HG03095 (cell line): Measurements from ENCODE around the gene MUC5AC.

ENCODE experiments used
- ATAC-seq: cut with Tn5 transposase; IDR thresholded peaks from one replicate; pipeline ENCODE4 v1.9.1; 2021; ENCODE audit warnings: moderate library complexity; ENCODE audit not compliant: unreplicated experiment

MUC5AC gene

DNA sequence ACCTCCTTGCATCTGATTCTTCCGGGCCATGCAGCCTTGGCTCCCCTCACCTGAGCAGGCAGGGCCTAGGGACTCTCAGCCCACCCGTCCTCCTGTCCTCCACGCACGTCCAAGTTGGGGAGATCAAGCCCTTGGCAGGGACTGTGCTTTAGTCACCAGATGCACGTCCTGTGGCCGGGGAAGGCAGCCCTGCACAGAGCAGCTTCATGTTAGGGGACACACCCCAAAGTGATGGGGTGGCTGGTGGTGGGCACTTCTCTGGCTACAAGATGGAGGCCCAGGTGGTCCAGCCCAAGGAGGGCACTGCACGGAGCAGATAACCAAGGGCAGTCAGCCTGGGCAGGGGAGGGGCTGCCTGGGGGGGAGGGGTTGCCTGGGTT lies 66.3 kb downstream of the MUC5AC start:
- ATAC-seq = no peak

DNA sequence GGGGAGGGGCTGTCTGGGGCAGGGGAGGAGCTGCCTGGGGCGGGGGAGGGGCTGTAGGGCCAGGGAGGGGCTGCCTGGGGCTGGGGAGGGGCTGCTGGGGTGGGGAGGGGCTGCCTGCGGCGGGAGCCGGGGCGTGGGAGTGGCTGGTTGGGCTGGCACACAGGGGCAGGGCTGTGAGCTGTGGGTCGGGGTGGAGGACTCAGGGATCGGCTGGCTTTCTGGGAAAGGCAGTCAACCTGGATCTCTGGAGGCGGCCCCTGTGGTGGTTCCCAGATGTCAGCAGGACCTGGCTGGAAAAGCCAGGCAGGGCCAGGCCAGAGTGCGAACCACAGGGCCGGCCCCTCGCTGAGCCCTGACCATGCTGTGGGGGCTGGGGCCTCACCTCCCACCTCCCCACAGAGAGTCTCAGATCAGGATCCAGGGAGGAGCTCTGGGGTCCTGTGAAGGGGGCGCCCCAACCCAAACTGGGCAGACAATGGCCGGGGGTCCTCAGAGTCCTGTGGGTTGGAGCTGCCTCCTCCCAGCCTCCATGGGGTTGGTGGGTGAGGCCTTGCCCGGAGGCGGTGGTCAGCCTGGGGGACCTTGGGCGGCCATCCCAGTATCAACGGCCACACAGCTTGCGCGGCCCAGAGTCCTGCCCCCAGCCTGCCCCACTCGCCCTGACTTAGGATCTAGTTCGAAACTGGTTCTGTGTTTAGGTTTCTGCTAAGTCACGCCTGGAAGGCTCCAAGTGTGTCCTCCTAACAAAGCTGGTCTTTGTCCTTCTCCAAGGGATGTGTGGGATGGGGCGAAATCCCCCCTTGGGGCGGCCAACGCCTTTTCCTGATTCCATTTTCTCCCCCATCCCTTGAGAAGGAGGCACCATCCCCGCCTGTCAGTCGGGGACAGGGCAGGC lies 67.0 kb downstream of the MUC5AC start:
- no peak for ATAC-seq

DNA sequence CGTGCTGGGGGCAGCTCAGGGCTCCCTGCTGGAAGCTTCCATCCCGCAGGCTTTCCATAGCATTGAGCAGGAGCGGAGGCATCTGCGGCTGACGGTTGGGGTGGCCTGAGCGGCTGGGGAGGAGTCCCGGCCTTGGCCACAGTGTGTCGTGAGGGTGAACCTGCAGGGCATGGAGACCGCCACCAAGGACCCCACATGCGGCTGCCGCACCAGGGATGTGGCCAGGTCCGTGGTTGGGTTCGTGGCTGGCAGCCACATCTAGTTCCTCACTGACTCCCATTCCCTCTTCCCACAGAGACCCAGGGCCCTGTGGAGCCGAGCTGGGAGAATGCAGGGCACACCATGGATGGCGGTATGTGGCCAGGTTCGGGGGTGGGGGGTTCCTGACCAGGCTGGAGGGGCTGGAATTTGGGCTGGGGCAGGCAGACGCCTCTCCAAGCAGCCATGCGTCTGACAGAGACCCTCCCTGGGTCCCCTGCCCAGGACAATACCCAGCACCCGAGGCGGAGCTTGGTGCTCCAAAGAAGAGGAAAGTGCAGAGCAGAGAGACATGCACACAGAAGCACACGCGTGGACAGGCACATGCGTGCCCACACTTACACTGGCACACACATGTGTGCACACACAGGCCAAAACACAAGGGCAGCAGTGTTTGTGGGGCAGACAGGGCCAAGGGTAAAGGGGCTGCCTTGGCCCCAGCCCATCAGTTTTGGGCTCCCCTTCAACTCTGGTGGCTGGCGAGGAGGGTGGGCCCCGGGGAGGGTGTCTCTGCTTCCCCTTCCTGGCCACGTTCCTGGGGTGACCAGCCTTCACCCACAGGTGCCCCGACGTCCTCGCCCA lies 67.9 kb downstream of the MUC5AC start:
- no peak for ATAC-seq

DNA sequence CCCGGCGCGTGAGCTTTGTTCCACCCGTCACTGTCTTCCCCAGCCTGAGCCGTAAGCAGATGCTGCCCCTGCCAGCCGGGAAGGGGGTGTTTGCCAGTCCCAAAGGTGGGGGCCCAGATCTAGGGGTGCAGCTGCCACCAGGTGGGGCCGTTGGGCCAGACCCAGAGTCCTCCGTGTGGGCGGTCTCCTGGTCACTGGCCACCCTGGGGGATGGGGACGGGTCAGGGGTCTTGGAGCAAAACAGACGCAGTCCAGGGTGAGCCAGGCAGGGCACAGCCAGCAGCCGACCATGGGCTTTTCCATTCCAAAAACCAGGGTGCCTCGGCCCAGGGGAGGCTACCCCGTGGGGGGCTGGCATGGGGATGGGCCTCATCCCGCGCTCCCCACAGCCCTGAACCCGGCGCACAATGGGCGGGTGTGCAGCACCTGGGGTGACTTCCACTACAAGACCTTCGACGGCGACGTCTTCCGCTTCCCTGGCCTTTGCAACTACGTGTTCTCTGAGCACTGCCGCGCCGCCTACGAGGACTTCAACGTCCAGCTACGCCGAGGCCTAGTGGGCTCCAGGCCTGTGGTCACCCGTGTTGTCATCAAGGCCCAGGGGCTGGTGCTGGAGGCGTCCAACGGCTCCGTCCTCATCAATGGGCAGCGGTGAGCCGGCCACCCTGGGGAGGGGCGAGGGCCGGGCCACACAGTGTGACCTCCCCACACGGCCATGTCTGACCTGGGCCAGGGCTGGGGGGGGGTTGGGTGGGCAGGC lies 68.7 kb downstream of the MUC5AC start:
- ATAC-seq = no peak

DNA sequence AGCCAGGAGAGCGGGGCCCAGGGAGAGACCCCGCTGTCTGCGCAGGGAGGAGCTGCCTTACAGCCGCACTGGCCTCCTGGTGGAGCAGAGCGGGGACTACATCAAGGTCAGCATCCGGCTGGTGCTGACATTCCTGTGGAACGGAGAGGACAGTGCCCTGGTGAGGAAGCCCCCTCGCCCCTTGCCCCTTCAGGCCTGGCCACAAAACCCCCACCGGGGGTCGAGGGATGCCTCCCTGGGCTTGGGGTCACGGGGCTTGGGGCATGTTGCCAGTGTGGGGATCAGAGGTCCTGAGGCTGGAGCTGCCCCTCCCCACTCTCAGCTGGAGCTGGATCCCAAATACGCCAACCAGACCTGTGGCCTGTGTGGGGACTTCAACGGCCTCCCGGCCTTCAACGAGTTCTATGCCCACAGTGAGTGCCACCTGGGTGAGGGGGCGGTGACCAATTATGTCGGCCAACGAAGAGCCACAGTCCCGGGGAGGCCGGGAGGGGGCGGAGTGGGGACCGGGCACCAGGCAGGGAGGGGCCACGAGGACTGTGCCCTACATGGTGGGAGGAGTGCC lies 69.3 kb downstream of the MUC5AC start:
- no peak for ATAC-seq

DNA sequence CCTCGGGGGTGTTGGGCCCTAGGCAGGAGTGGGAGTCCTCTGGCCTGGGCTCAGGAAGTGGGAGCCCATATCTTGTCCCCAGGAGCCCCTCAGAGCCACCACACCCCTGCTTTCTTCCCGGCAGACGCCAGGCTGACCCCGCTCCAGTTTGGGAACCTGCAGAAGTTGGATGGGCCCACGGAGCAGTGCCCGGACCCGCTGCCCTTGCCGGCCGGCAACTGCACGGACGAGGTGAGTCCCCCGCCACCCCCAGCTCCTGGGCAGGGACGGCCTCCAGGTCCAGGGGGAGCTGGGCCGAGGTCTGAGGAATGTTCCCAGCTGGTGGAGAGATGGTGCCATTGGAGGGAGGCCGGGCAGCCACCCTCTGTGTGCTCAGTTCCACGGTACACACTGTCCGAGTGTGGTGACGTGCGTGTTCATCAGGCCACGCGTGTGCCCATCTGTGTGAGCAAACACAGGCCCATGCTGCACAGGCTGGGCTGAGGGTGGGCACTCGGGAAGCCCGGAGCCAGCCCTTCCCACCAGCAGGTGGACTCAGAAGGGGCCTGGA lies 69.9 kb downstream of the MUC5AC start:
- no peak for ATAC-seq

DNA sequence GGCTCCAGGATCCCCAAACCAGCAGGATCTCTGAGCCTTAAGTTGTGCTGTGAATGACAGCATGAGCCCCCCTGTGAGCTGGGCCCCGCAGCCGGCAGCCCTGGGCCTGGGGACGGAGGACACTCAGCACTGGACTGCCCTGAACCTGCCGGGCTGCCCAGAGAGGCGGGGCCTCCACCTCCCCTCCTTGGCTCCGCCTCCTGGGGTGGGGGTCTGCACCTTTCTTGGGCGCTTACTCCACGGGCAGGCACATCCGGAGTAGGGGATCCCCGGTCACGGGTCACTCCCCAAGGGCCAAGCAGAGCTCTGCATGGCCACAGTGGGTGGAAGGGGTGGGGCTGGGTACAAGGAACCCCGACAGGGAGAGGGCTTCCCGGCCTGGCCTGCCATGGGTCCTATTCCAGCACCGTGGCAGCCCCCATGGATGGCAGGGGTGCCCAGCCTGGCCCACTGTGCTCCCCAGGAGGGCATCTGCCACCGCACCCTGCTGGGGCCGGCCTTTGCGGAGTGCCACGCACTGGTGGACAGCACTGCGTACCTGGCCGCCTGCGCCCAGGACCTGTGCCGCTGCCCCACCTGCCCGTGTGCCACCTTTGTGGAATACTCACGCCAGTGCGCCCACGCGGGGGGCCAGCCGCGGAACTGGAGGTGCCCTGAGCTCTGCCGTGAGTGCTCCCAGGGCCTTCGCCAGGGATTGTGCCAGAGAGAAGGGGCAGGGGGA lies 70.5 kb downstream of the MUC5AC start:
- ATAC-seq = no peak

DNA sequence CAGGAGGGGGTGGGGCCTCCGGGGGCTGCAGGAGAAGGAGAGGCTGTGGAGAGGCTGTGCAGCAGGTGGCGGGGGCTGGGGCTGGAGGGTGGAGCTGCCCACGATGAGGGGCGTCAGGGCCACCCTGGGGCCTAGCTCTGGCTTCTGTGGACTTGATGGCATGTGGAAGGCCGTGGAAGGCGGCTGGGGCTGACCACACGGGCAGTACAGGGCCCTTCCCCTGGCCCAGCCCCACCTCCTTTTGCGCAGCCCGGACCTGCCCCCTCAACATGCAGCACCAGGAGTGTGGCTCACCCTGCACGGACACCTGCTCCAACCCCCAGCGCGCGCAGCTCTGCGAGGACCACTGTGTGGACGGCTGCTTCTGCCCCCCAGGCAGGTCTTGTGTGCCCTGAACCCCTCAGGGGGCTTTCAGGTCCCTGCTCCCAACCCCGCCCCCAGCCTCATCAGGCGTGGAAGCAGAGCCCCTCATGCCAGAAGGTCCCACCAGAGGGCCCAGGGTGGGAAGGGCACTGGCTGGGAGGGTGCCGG lies 71.2 kb downstream of the MUC5AC start:
- no peak for ATAC-seq

DNA sequence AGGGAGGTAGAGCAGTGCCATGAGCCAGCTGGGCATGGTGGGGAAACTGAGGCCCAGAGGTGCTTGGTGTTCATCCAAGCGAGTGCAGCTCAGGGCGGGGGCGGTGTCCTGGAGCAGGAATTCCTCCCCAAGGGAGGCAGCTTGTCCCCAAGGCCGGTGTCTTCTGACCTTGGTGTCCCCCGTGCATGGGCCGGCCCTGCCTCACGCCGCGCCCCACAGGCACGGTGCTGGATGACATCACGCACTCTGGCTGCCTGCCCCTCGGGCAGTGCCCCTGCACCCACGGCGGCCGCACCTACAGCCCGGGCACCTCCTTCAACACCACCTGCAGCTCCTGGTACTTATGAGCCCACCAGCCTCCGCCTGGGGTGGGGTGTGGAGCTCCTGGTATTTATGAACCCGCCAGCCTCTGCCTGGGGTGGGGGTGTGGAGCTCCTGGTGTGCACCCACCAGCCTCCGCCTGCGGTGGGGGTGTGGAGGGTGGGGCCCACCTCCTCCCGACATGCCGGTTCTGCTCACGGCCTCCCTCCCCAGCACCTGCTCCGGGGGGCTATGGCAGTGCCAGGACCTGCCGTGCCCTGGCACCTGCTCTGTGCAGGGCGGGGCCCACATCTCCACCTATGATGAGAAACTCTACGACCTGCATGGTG lies 71.8 kb downstream of the MUC5AC start:
- no peak for ATAC-seq

DNA sequence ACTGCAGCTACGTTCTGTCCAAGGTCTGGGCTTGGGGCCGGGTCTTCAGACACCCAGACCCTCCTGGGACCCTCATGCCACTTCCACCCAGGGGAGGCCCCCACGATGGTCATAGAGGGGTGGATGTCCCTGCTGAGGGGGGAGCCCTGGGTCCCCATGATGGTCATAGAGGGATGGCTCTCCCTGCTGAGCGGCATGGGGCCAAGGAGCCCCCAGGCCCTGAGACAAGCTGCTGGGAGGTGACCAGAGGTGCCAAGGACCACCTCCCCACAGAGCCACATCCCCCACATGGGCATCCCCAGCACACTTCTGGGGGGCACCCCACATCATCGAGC lies 72.3 kb downstream of the MUC5AC start:
- ATAC-seq = no peak

DNA sequence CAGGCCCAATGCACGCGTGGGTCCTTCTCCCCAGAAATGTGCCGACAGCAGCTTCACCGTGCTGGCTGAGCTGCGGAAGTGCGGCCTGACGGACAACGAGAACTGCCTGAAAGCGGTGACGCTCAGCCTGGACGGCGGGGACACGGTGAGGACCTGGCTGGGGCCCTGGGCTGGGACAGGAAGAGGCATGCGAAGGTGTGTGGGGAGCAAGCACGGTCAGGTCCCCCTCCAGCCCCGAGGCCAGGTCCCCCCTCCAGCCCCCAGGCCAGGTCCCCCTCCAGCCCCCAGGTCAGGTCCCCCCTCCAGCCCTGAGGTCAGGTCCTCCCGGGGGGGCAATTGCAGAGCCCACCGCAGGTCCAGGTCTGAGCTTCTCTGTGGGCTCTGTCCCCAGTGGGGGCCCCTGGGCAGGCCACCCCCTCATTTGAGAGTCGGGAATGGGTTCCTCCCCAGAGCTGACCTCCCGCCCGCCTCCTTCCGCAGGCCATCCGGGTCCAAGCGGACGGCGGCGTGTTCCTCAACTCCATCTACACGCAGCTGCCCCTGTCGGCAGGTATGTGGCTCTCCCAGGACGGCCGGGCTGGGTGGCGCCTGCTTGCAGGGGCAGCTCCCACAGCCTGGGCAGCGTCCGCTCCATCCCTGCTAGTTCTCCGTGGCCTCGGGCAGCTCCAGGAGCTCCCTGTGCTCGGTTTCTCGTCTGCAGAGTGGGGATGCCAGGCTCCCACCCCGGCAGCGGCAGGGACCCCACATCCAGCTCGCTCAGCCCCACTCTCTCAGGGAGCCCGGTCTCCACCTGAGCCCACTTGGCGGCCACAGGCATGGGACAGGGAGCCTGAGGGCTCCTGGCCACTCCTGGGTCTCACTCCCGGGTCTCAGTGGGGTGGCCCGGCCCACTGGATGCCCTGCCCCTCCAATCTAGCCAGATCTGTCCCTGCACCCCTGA lies 73.0 kb downstream of the MUC5AC start:
- ATAC-seq = no peak

DNA sequence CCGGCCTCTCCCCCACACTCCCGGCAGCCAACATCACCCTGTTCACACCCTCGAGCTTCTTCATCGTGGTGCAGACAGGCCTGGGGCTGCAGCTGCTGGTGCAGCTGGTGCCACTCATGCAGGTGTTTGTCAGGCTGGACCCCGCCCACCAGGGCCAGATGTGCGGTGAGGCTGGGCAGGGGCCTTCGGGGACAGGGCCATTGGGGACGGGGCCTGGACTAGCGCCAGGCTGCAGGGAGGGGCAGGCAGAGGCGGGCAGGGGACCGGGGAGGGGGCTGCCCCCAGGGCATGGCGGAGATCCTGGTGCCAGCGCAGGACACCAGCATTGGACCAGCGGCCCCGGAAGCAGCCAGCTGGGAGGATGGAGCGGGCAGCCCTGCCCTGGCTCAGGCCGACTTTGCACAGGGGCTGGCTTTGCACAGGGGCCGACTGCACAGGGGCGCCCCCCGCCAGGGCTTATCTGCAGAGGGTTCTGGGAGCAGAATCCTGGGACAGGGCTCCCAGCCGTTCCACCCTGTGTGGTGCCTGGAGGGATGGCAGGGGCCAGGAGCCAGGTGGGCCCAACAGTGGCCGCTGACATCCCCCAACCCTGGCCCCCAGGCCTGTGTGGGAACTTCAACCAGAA lies 73.8 kb downstream of the MUC5AC start:
- ATAC-seq = no peak

DNA sequence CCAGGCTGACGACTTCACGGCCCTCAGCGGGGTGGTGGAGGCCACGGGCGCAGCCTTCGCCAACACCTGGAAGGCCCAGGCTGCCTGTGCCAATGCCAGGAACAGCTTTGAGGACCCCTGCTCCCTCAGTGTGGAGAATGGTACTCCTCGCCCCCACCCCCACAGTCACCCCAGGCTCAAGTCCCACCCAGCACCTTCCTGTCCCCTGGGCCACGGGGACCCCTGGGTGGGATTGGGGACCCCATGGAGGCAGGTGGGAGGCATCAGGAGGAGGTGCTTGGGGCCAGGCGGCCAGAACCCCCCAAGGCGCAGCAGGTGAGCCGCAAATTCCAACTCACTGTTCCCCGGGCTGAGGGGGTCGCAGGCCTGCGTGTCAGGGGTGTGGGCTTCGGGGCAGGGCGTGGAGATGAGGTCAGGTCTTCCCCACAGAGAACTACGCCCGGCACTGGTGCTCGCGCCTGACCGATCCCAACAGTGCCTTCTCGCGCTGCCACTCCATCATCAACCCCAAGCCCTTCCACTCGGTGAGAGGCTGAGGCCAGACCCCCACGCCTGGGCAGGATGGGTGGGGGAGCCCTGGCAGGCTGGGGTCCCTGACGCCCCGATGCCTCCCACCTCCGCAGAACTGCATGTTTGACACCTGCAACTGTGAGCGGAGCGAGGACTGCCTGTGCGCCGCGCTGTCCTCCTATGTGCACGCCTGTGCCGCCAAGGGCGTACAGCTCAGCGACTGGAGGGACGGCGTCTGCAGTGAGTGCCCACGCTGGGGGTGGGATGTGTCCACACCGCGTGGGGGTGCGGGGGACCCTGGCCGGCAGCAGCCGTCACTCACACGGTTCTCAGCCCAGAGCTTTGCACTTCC lies 74.5 kb downstream of the MUC5AC start:
- ATAC-seq = no peak

DNA sequence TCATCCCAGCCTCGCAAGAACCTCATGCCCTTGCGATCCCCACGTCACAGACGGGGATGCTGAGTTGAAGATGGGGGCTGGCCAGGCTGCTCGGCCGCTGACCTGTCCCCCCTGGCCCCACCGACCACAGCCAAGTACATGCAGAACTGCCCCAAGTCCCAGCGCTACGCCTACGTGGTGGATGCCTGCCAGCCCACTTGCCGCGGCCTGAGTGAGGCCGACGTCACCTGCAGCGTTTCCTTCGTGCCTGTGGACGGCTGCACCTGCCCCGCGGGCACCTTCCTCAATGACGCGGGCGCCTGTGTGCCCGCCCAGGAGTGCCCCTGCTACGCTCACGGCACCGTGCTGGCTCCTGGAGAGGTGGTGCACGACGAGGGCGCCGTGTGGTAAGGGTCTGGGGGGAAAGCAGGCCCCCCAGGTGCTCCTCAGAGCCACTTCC lies 75.1 kb downstream of the MUC5AC start:
- ATAC-seq = no peak

DNA sequence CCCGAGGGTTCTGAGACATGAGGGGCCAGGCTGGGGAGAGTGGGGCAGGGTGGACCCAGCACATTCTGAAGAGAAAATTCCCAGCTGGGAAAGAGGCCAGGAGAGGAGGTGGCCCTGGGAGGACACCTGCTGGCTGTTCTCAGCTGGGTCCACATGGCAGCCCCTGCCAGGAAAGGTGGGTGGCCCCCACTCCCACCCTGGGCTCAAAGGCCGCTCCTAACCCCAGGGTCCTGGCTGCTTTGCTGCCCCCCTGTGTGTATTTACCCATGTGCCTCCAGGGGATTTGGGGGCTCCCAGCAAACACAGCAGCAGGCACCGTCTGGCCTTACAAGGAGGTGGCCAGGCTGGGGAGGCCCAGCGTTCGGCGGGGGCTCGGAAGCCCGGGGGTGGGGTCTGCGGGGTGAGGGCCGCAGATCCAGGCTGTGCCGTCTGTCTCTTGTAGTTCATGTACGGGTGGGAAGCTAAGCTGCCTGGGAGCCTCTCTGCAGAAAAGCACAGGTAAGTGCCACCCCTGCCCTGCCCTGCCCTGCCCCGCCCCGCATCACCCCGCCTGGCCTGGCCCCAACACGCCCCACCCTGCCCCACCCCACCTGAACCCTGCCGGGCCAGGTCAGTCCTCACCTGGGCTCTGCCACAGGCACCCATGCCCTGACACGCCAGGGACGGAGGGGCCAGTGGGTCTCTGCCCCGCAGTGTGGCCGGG lies 75.7 kb downstream of the MUC5AC start:
- ATAC-seq = no peak

DNA sequence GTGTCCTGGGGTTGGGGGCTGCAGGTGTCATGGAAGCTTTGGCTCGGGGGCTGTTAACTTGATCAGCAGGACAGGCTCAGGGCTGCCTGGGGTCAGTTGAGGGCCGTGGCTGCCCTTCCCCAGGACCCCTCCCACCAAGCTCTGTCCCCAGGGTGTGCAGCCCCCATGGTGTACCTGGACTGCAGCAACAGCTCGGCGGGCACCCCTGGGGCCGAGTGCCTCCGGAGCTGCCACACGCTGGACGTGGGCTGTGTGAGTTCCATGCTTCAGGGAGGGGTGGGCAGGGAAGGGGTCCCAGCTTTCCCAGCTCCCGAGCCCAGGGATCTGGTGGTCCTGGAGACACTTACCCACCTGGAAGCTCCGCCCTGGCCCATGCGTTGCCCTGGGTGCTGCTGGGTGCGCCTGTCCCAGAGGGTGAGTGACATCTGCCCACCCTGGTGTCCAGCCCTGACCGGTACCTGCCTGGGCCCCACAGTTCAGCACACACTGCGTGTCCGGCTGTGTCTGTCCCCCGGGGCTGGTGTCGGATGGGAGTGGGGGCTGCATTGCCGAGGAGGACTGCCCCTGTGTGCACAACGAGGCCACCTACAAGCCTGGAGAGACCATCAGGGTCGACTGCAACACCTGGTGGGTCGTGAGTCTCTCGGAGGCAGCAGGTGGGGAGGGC lies 76.4 kb downstream of the MUC5AC start:
- ATAC-seq = no peak
